K562 (cell line): ENCODE results near the gene SHLD1. TPM values are rescaled to one million over a fixed set of nuclear protein-coding genes. Genes with fewer than 3 reads are reported as not detected.

ENCODE experiments used
- COPS2 ChIP-seq: fragments of 450-650 bp; conservative IDR thresholded peaks from 2 replicates; pipeline ENCODE4 v1.6.1; 2016; ENCODE audit warnings: mild to moderate bottlenecking, moderate library complexity
- CTBP1 ChIP-seq: fragments of 450-650 bp; IDR thresholded peaks from 2 replicates; pipeline ENCODE4 v1.6.1; 2016; ENCODE audit warnings: borderline replicate concordance
- GABPB2 ChIP-seq: fragments of 250-450 bp; sonication (Bioruptor Pico); conservative IDR thresholded peaks from 2 replicates; pipeline ENCODE4 v1.5.1; 2021; ENCODE audit warnings: mild to moderate bottlenecking
- IFI16 ChIP-seq: fragments of 250-450 bp; sonication (Bioruptor Pico); IDR thresholded peaks from 2 replicates; pipeline ENCODE4 v2.1.2; 2022; ENCODE audit warnings: mild to moderate bottlenecking, inconsistent platforms
- NCOA6 ChIP-seq: fragments of 450-650 bp; IDR thresholded peaks from 2 replicates; pipeline ENCODE4 v1.6.1; 2017; ENCODE audit warnings: mild to moderate bottlenecking
- NR2C2 ChIP-seq, 2 experiments: fragments of 200-800 bp in 1 of 2; sonication (Bioruptor generic) in 1 of 2; sonication (generic) in 1 of 2; formaldehyde crosslinking in 1 of 2; IDR thresholded peaks; 2 replicates each; pipeline versions ENCODE4 v1.6.1 to v1.8.0; 2016 to 2022; ENCODE audit warnings: mild to moderate bottlenecking in 1 of 2, missing compliant biosample characterization in 1 of 2, missing genetic modification characterization in 1 of 2, missing genetic modification reagents in 1 of 2
- PHF20 ChIP-seq: fragments of 450-650 bp; IDR thresholded peaks from 2 replicates; pipeline ENCODE4 v1.6.1; 2018; ENCODE audit not compliant: partially characterized antibody
- PRMT5 ChIP-seq: sonication (generic); formaldehyde crosslinking; IDR thresholded peaks from 2 replicates; pipeline ENCODE4 v1.5.0; 2020; ENCODE audit warnings: missing genetic modification reagents
- RNF219 ChIP-seq: fragments of 250-450 bp; sonication (Bioruptor Pico); IDR thresholded peaks from 2 replicates; pipeline ENCODE4 v1.5.0; 2022; ENCODE audit warnings: mild to moderate bottlenecking
- SIRT6 ChIP-seq: IDR thresholded peaks from one replicate; pipeline ENCODE4 v1.6.1; 2012; ENCODE audit warnings: low read depth, mild to moderate bottlenecking, control low read depth, inconsistent platforms, low read length, moderate library complexity
- SIX5 ChIP-seq, 2 experiments: IDR thresholded peaks; 2 replicates each; pipeline ENCODE4 v1.6.1; 2011; ENCODE audit warnings: low read length in 2 of 2, borderline replicate concordance in 1 of 2, low read depth in 1 of 2, mild to moderate bottlenecking in 1 of 2, moderate library complexity in 1 of 2; ENCODE audit not compliant: insufficient read depth in 1 of 2
- SMARCA4 ChIP-seq: fragments of 450-650 bp; IDR thresholded peaks from 2 replicates; pipeline ENCODE4 v1.6.1; 2016
- ZBTB9 ChIP-seq: fragments of 450-650 bp; formaldehyde crosslinking; IDR thresholded peaks from 2 replicates; pipeline ENCODE4 v1.4.0; 2020; ENCODE audit warnings: mild to moderate bottlenecking, moderate library complexity
- ZNF217 ChIP-seq: sonication (generic); formaldehyde crosslinking; IDR thresholded peaks from 2 replicates; pipeline ENCODE4 v1.8.0; 2022; ENCODE audit warnings: mild to moderate bottlenecking, missing genetic modification reagents
- ZNF609 ChIP-seq: sonication (generic); formaldehyde crosslinking; IDR thresholded peaks from 2 replicates; pipeline ENCODE4 v1.8.1; 2023; ENCODE audit warnings: missing genetic modification reagents, mild to moderate bottlenecking, borderline replicate concordance
- ZNF75A ChIP-seq: fragments of 450-650 bp; formaldehyde crosslinking; IDR thresholded peaks from 2 replicates; pipeline ENCODE4 v1.4.0; 2020; ENCODE audit warnings: mild to moderate bottlenecking
- ZNF76 ChIP-seq: fragments of 250-450 bp; sonication (Bioruptor Pico); IDR thresholded peaks from 2 replicates; pipeline ENCODE4 v1.4.0; 2020; ENCODE audit warnings: mild to moderate bottlenecking, moderate library complexity, borderline replicate concordance
- polyA plus RNA-seq, 8 experiments: library from polyadenylated mRNA; depleted of rRNA in 4 of 8; stranded (reverse) in 5 of 8; unstranded in 3 of 8; fragments of >200 nt; fragmentation: Nextera tagmentation in 2 of 8; fragmentation: Illumina TruSeq in 1 of 8; extraction: Ambion mirVana in 2 of 8; extraction: Trizol in 1 of 8; gene quantifications; 2 replicates each; pipeline versions ENCODE4 v1.2.1 to v1.2.3, GENCODE V29; 2011 to 2014; ENCODE audit warnings: inconsistent platforms in 1 of 8, missing spikeins in 1 of 8
- total RNA-seq, 7 experiments: library from RNA; depleted of rRNA in 6 of 7; stranded (reverse); fragments of >200 nt in 6 of 7; fragmentation: Illumina TruSeq in 2 of 7; extraction: Trizol in 2 of 7; gene quantifications; 2 replicates each; pipeline versions ENCODE4 v1.2.1 to v1.2.3, GENCODE V29; 2011 to 2021; ENCODE audit warnings: low replicate concordance in 1 of 7
- TF ChIP-seq, protein P1 (sequence below): IDR thresholded peaks from 3 replicates; pipeline ENCODE4 v1.6.1; 2011; ENCODE audit warnings: borderline replicate concordance, mild to moderate bottlenecking; ENCODE audit not compliant: insufficient read length, insufficient read depth

SHLD1 gene
- total and polyA plus RNA-seq, 9 of the 15 experiments (the other 6 are each of a cell fraction or from before 2014, with no cell fraction given), result 3.7 to 21.6 (median 8.2) TPM

- TF ChIP-seq ZBTB9 (CRISPR knock-in tag), result no peak
- no peak for TF ChIP-seq GABPB2 (CRISPR knock-in tag)
- TF ChIP-seq SIRT6, result no peak
- no peak for TF ChIP-seq ZNF609 (CRISPR knock-in tag)
- no peak for TF ChIP-seq PRMT5 (CRISPR knock-in tag)
- no peak for TF ChIP-seq ZNF75A (CRISPR knock-in tag)
- no peak for TF ChIP-seq PHF20
- TF ChIP-seq NCOA6, result no peak
- no peak for TF ChIP-seq IFI16 (CRISPR knock-in tag)
- TF ChIP-seq, protein P1, sequence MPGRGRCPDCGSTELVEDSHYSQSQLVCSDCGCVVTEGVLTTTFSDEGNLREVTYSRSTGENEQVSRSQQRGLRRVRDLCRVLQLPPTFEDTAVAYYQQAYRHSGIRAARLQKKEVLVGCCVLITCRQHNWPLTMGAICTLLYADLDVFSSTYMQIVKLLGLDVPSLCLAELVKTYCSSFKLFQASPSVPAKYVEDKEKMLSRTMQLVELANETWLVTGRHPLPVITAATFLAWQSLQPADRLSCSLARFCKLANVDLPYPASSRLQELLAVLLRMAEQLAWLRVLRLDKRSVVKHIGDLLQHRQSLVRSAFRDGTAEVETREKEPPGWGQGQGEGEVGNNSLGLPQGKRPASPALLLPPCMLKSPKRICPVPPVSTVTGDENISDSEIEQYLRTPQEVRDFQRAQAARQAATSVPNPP, result no peak
- peak; percentile 78; a peak in 3 of 4 replicates for TF ChIP-seq SIX5 (IDR thresholded peaks at IDR 0.05; ENCODE audit: borderline replicate concordance in 1 of 2, insufficient read depth in 1 of 2, low read depth in 1 of 2, low read length in 2 of 2)
- TF ChIP-seq ZNF76 (CRISPR knock-in tag), result no peak
- no peak for TF ChIP-seq RNF219 (CRISPR knock-in tag)
- TF ChIP-seq NR2C2 (CRISPR knock-in tag; IDR thresholded peaks at IDR 0.05), result peak; percentile 65
- TF ChIP-seq NR2C2 (tag; IDR thresholded peaks at IDR 0.05), result peak; percentile 74
- TF ChIP-seq ZNF217 (CRISPR knock-in tag), result no peak
- TF ChIP-seq CTBP1, result no peak
- no peak for TF ChIP-seq SMARCA4
- no peak for TF ChIP-seq COPS2
Measured at GRCh38 chr20:5749952-5750779, at the start of gene SHLD1 (continued).
